H7 (cell line): ENCODE measurements around the gene TM9SF2. TPM values are rescaled to one million over a fixed set of nuclear protein-coding genes. Genes with fewer than 3 reads are reported as not detected.

Source experiments
- DNase-seq: peaks from one replicate; pipeline ENCODE4 v3.0.0; 2012
- H3K27me3 ChIP-seq: 2 replicates; pipeline ENCODE4 v1.6.0; 2011; ENCODE audit warnings: mild to moderate bottlenecking, low read length; ENCODE audit not compliant: control insufficient read depth, insufficient read depth
- H3K36me3 ChIP-seq: replicated peaks from 2 replicates; pipeline ENCODE4 v1.5.1; 2011; ENCODE audit warnings: low read length; ENCODE audit not compliant: control insufficient read depth, insufficient read depth
- H3K4me3 ChIP-seq: 2 replicates; pipeline ENCODE4 v1.5.1; 2011; ENCODE audit warnings: low read depth, mild to moderate bottlenecking, control low read depth, low read length, moderate library complexity; ENCODE audit not compliant: insufficient read depth
- total RNA-seq: library from RNA; depleted of rRNA; stranded (reverse); fragments of >200 nt; shearing (Covaris generic); gene quantifications from 2 replicates; pipeline ENCODE4 v1.2.3, GENCODE V29; 2014

TM9SF2 gene
- total RNA-seq, 1 experiment from 2014 or later = 75.3 TPM

- Histone ChIP-seq H3K4me3 (no peak overlapping the region), H3K36me3 (peaks cover 13% of the 10 kb centered on the region), H3K27me3 (no peaks in the 10 kb centered on the region)
- DNase-seq = no peak
These were observed 5.8 kb downstream of the TM9SF2 start for GRCh38 chr13:99507054-99507453.

GRCh38 chr13:99507551-99507950 is 6.3 kb downstream of the TM9SF2 start:
- no peak for DNase-seq
- no peaks in the 10 kb centered on the region for H3K27me3 ChIP-seq
- H3K4me3 ChIP-seq = no peak overlapping the region
- peaks cover 13% of the 10 kb centered on the region for H3K36me3 ChIP-seq

DNA sequence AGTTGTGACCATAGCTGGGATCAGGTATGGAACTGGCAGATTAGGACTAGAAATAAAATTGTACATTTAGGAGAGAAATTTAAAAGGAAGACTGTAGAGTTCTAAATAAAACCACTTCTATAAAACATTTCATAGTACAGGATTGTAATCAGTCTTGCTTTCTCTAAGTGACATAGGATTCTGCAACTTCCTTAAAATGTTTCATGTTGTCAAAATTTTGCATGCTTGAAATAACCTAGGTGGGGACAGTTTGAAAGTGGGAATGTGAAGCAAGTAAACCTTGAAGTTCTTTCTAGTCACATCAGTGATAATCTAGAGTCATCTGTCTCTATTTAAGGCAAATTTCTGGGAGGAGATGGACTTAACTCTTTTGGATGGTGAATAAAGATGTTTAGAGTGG is 6.7 kb downstream of the TM9SF2 start:
- no peak for DNase-seq
- no peaks in the 10 kb centered on the region for H3K27me3 ChIP-seq
- peaks cover 13% of the 10 kb centered on the region for H3K36me3 ChIP-seq
- H3K4me3 ChIP-seq = no peak overlapping the region

DNA sequence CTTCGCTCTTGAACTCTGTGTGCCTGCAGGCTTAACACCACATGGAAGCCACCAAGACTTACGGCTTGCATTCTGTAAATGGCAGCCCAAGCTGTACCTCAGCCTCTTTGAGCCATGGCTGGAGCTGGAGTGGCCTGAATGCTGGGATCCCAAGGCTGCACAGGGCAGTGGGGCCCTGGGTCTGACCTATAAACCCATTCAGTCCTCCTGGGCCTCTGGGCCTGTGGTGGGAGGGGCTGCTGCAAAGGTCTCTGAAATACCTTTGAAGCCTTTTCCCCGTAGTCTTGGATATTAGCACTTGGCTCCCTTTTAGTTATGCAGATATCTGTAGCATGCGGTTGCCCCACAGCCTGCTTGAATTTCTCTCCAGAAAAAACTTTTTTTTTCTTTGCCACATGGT is 8.2 kb downstream of the TM9SF2 start:
- Histone ChIP-seq H3K36me3 (peaks cover 13% of the 10 kb centered on the region), H3K27me3 (no peaks in the 10 kb centered on the region), H3K4me3 (no peak overlapping the region)
- DNase-seq = no peak

- Histone ChIP-seq H3K27me3 (no peaks in the 10 kb centered on the region), H3K4me3 (no peak overlapping the region)
These were observed 13.5 kb downstream of the TM9SF2 start for GRCh38 chr13:99514801-99515200.

DNA sequence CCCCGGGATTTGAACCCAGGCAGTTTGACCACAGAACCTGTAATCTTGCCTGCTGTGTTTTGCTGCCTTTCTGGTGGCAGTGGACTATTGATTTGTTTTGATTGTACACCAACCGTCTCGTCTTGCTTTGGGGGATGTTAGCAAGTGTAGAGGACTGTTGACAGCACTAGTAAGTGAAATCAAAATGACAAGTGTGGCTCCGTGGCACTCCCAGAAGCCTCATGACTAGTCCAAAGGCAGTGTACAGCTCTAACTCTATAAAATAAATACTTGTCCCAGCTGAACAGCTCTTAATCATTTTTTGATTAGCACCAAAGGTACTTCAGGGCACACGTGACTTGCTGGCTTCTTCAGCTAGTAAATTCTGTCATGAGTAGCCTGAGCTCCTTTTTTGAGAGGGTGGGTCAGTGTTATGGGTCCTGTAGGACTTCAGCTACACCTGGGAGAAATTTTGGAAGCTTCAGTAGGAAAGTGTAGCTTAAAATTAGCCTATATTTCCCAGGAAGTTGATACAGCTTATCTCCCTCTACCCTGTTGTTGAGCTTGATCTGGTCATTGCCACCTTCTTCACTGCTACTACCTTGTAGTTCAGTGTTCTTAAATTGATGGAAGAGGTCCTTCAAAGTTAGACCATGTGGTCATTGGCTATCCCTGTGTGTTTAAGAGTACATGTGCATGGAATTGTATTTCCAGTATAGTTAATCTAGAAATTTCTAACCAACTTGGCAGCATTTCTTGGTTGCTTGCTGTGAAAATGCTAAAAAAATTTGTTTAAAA is 15.1 kb downstream of the TM9SF2 start:
- Histone ChIP-seq H3K4me3 (no peak overlapping the region), H3K36me3 (peaks cover 2% of the 10 kb centered on the region), H3K27me3 (no peaks in the 10 kb centered on the region)
- DNase-seq = no peak

More at GRCh38 chr13:99514801-99515200, 13.5 kb downstream of the TM9SF2 start:
- no peak for DNase-seq
- peaks cover 2% of the 10 kb centered on the region for H3K36me3 ChIP-seq

GRCh38 chr13:99517577-99517976 is 16.3 kb downstream of the TM9SF2 start:
- Histone ChIP-seq H3K36me3 (peaks cover 6% of the 10 kb centered on the region), H3K27me3 (no peaks in the 10 kb centered on the region), H3K4me3 (no peak overlapping the region)
- no peak for DNase-seq

DNA sequence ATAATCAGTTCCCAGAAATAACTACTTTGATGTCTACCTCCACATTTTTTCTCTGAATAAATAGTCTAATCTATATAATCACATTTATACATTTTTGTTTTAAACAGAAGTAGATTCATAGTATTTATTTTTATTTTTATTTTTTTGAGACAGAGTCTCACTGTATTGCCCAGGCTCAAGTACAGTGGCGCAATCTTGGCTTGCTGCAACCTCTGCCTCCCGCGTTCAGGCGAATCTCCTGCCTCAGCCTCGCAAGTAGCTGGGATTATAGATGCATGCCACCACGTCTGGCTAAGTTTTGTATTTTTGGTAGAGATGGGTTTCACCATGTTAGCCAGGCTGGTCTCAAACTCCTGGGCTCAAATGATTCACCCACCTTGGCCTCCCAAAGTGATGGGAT is 16.7 kb downstream of the TM9SF2 start:
- no peak for DNase-seq
- Histone ChIP-seq H3K36me3 (peaks cover 6% of the 10 kb centered on the region), H3K4me3 (no peak overlapping the region), H3K27me3 (no peaks in the 10 kb centered on the region)

GRCh38 chr13:99522298-99522697 is 21.0 kb downstream of the TM9SF2 start:
- no peak for DNase-seq
- Histone ChIP-seq H3K27me3 (no peaks in the 10 kb centered on the region), H3K4me3 (no peak overlapping the region), H3K36me3 (peaks cover 10% of the 10 kb centered on the region)

DNA sequence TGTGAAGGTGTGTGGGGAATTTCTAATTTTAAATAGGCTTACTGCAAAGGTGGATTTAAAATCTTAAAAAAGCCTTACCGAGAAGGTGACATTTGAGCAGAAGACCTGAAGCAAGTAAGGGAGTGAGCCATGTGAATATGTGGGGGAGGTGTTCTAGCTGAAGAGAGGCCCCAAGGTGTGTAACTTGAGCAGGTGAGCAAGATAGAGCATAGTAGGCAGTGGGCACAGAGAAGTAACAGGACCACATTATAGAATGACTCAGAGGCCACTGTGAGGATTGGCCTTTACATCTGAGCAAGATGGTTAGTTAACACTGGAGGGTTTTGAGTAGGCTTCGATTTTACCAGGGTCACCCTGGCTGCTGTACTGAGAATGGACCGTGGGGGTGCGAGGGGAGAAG is 22.6 kb downstream of the TM9SF2 start:
- Histone ChIP-seq H3K27me3 (no peaks in the 10 kb centered on the region), H3K36me3 (peaks cover 10% of the 10 kb centered on the region), H3K4me3 (no peak overlapping the region)
- no peak for DNase-seq

- no peak for DNase-seq
- Histone ChIP-seq H3K4me3 (no peak overlapping the region), H3K27me3 (no peaks in the 10 kb centered on the region), H3K36me3 (peaks cover 10% of the 10 kb centered on the region)
These were observed 24.7 kb downstream of the TM9SF2 start for GRCh38 chr13:99525967-99526366.

GRCh38 chr13:99526549-99526948 is 25.3 kb downstream of the TM9SF2 start:
- no peak overlapping the region for H3K4me3 ChIP-seq
- no peak for DNase-seq
- no peaks in the 10 kb centered on the region for H3K27me3 ChIP-seq
- H3K36me3 ChIP-seq = peaks cover 5% of the 10 kb centered on the region

- no peaks in the 10 kb centered on the region for H3K27me3 ChIP-seq
- no peak for DNase-seq
- H3K36me3 ChIP-seq = peaks cover 4% of the 10 kb centered on the region
- H3K4me3 ChIP-seq = no peak overlapping the region
These were observed 26.0 kb downstream of the TM9SF2 start for GRCh38 chr13:99527301-99527700.

DNA sequence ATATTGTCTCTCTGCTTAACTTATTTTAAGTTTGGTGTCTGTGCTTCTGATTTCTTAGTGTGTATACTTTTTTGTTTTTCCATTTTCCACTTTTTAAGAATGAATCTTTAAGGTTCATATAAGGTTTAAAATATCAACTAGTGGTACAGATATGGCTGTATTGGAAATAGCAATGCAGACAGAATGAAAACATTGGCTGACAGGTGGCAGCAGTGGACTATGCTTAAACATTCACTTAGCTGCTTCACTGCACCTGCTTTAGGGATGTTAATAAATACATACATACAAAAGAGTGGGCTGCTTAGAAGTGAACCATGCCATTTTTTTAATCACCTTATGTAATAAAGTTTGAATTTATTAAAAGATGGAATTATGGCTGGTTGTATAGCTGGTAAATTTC is 27.3 kb downstream of the TM9SF2 start:
- DNase-seq = no peak
- Histone ChIP-seq H3K27me3 (no peaks in the 10 kb centered on the region), H3K4me3 (no peak overlapping the region), H3K36me3 (no peaks in the 10 kb centered on the region; the same call in none of the 2 replicates)

- Histone ChIP-seq H3K27me3 (no peaks in the 10 kb centered on the region), H3K4me3 (no peak overlapping the region), H3K36me3 (peaks cover 4% of the 10 kb centered on the region)
- DNase-seq = no peak
These were observed 34.8 kb downstream of the TM9SF2 start for GRCh38 chr13:99536023-99536422.

DNA sequence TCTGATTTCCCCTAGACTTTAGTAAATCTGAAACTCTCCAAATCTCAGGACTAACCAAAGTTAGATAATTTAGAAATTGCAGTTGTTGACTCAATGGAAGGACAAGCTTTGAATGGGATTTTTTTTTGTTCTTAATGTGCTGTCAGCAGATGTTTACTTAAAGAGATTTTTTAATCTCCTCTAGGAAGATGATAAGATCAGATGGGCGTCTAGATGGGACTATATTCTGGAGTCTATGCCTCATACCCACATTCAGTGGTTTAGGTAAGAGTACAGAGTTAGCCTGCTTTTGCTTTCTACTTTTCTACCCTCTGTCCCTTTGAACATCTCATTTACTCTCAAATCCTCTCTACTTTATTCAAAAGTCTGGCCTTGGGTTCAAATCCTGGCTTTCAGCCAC is 39.3 kb downstream of the TM9SF2 start:
- H3K27me3 ChIP-seq = no peaks in the 10 kb centered on the region
- H3K4me3 ChIP-seq = no peak overlapping the region
- peaks cover 8% of the 10 kb centered on the region for H3K36me3 ChIP-seq
- no peak for DNase-seq
